AG09309 (cell line): Measurements from ENCODE around the gene PXT1.
"Not testable (repeated sequence)": the region's sequence is repeated elsewhere in the genome, so short reads cannot be mapped to it uniquely, and the experiment has no call there.

Experiments
- DNase-seq: peaks from one replicate; pipeline ENCODE4 v3.0.0-alpha.2; 2010; ENCODE audit warnings: low read depth
- H3K4me3 ChIP-seq: 2 replicates; pipeline ENCODE4 v1.5.1; 2011; ENCODE audit warnings: mild to moderate bottlenecking, low read depth, low read length, moderate library complexity; ENCODE audit not compliant: control insufficient read depth
- TF ChIP-seq, protein P1 (sequence below): IDR thresholded peaks from 2 replicates; pipeline ENCODE4 v1.5.1; 2011; ENCODE audit warnings: mild to moderate bottlenecking, low read depth, low read length, inconsistent platforms; ENCODE audit not compliant: insufficient read depth, control insufficient read depth; ENCODE audit errors: missing control alignments

The PXT1 gene

DNA sequence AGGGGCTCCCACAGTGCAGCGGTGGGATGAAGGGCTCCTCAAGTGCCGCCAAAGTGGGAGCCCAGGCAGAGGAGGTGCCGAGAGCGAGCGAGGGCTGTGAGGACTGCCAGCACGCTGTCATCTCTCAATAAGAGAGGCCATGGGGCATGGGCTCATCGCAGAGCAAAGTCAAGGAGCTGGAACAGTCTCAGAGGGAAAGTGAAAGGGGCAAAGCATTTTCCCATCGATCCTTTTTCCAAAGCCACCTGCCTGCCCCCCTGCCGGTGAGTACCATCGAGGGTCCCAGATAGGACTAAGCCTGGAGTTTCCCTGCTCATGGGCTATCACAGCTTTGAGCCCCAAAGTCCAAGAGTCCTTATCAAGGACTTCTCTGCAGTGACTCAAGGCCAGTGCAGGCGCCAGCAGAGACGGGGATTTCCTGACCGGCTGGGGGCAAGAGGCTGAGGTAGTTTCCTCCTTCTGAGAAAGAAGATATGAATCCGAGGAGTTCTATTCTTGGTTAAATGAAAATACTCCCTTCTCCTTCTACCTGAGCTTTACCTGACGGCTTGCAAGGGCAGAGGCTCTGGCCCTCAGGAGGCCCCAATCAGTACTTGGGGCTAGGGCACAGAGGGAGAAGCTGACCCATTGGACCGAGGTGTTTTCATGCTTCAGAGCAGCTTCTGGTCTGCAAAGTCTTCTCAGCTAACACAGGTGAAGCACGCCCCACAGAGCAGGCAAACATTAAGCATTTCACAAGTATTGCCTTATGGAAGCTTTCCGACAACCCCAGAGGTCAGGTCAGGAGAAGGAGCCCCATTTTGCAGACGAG lies 77.8 kb downstream of the PXT1 start:
- TF ChIP-seq, protein P1, sequence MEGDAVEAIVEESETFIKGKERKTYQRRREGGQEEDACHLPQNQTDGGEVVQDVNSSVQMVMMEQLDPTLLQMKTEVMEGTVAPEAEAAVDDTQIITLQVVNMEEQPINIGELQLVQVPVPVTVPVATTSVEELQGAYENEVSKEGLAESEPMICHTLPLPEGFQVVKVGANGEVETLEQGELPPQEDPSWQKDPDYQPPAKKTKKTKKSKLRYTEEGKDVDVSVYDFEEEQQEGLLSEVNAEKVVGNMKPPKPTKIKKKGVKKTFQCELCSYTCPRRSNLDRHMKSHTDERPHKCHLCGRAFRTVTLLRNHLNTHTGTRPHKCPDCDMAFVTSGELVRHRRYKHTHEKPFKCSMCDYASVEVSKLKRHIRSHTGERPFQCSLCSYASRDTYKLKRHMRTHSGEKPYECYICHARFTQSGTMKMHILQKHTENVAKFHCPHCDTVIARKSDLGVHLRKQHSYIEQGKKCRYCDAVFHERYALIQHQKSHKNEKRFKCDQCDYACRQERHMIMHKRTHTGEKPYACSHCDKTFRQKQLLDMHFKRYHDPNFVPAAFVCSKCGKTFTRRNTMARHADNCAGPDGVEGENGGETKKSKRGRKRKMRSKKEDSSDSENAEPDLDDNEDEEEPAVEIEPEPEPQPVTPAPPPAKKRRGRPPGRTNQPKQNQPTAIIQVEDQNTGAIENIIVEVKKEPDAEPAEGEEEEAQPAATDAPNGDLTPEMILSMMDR, result no peak
- no peak overlapping the region for H3K4me3 ChIP-seq
- DNase-seq, result no peak

DNA sequence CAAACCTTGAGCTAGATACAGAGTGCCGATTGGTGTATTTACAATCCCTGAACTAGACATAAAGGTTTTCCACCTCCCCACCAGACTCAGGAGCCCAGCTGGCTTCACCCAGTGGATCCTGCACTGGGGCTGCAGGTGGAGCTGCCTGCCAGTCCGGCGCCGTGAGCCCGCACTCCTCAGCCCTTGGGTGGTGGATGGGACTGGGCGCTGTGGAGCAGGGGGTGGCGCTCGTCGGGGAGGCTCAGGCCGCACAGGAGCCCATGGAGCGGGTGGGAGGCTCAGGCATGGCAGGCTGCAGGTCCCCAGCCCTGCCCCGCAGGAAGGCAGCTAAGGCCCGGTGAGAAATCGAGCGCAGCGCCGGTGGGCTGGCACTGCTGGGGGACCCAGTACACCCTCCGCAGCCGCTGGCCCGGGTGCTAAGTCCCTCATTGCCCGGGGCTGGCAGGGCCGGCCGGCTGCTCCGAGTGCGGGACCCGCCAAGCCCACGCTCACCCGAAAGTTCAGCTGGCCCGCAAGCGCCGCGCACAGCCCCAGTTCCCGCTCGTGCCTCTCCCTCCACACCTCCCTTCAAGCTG lies 78.5 kb downstream of the PXT1 start:
- not testable (repeated sequence) for H3K4me3 ChIP-seq, DNase-seq

DNA sequence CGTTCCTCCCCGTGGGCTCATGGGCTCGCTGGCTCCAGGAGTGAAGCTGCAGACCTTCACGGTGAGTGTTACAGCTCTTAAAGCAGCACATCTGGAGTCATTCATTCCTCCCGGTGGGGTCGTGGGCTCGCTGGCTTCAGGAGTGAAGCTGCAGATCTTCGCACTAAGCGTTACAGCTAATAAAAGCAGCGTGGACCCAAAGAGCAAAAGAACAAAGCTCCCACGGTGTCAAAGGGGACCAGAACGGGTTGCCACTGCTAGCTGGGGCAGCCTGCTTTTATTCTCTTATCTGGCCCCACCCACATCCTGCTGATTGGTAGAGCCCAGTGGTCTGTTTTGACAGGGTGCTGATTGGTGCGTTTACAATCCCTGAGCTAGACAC lies 79.3 kb downstream of the PXT1 start:
- not testable (repeated sequence) for H3K4me3 ChIP-seq, DNase-seq

DNA sequence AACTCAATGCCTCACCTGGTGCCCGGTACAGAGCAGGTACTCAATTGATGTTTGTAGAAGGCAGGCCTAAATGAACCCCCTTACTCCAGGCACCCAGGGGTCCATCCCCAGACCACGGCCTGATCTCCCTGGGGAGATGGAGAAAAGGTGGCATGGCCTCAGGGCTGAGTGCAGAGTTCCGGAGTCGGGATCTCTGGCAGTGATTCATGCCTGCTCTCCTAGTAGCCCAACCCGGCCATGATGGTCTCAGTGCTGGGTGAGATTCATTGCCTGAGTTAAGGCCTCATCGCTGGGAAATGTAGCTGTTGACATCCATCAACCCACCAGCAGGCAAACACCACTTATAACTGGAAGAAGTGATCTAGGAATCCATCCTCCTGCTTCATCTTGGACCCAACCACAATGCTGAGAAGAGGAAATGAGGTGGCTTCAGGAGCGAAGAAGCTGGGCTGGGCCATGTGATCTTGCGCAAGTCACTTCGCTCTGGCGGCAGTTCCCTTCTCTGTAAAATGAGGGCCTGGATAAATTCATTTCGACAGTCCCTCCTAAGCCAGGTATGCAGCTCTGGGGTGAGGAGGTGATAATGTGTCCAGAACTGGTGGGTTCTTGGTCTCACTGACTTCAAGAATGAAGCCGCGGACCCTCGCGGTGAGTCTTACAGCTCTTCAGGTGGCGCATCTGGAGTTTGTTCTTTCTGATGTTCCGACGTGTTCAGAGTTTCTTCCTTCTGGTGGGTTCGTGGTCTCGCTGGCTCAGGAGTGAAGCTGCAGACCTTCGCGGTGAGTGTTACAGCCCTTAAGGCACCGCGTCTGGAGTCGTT lies 79.9 kb downstream of the PXT1 start:
- no peak overlapping the region for H3K4me3 ChIP-seq
- TF ChIP-seq, protein P1, result no peak
- DNase-seq, result no peak

DNA sequence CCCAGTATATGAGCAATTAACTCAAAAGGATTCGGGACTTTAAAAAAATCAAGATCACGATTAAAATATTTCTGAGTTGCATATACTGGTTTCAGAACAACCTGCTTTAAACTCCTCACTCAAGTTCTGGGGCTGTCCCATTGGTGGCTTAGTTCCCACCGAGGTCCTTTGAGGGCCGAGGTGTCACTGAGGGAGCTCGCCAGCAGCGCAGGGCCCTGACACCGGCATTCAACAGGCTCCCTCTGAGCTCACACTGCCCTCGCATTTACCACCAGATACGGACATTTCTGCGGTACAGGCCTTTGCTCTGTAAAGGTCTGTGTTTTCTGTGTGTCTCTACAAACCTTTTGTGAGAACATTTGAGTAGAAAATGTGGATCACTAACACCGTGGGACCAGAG lies 81.6 kb downstream of the PXT1 start:
- DNase-seq, result no peak
- TF ChIP-seq, protein P1, result no peak
- no peak overlapping the region for H3K4me3 ChIP-seq

DNA sequence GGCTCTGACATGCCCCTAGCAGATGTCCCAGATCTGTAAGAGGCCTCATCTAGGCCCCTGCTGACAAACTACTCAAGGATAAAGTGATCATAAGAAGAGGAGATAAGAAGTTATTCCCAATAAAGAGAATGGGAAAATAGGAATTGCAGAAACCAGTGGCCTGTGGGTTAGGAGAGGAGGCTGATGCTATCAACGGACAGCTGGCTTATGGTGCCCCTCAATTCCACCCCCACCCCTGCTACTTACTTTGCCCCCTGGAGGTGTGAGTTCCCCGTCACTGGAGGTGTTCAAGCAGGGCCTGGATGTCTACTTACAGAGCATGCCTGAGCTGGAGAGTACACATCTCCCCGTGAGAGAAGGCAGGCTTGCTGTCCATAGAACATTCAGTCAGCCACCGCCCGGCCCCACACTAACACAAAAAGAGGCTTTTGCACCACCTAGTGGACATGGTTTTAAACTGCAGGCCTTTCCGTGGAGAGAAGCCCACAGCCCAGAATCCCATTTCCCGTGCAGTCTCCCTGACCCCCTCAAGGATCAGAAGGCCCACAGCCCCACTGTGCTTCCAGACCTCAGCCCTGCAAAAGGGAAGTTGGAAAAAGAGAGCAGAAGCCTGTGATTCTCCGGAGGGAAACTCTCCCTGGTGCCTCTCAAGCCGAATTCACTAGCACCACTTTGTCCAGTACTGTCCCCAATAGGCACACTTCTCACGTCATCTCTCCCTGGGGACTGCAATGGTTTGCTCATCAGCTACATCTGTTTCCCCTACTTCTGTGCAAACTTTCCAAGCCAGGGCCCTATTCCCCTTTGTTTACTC lies 82.2 kb downstream of the PXT1 start:
- TF ChIP-seq, protein P1, result peak; percentile 77
- H3K4me3 ChIP-seq, result no peak overlapping the region

DNA sequence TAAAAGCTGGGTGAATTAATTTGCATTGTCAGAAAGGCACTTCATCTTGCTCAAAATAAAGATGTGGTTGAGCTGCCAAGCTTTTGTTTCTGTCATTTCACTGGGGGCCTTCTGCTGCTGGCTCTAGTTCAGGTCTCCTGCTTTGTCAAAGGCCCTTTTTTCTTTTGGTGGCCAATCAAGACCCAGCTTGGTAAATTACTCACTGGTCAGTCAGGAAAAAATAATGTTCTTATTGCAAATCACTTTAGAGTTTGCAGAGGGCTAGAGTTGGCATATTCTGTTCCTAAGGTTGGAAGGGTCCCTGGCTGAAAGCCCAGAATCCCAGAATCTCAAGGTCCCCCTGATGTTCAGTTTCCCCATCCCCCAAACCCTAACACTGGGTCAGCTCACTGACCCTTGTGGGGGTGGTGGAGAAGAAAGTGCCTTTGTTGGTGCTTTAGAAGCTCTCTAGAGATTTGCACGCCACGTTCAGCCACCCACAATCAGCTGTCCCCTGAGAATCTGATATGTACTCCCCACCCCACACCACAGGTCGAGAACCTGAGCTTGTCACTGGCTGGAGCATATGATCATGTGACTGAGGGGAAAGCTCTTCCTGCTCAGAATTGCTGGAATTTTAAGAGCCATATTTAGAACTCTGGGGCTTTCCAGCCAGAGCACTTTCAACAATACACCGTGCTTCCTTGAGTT lies 84.3 kb downstream of the PXT1 start:
- TF ChIP-seq, protein P1, result no peak
- DNase-seq, result no peak

More for the DNA sequence above, 82.2 kb downstream of the PXT1 start:
- no peak for DNase-seq

More for the DNA sequence above, 84.3 kb downstream of the PXT1 start:
- H3K4me3 ChIP-seq, result no peak overlapping the region
